Measurements from ENCODE around the gene SGCE.

Gene SGCE

GRCh38 chr7:94660006-94660405 lies 4.1 kb upstream of the SGCE start:
- DNase-seq (ENCODE audit: low read depth in 2 of 2) = no peak

GRCh38 chr7:94658826-94659225 lies 2.9 kb upstream of the SGCE start:
- DNase-seq (ENCODE audit: low read depth in 2 of 2) = no peak

- DNase-seq (ENCODE audit: low read depth in 2 of 2) = peak; percentile 86 to 90
Measured at GRCh38 chr7:94657771-94658693, 2.1 kb upstream of the SGCE start.

GRCh38 chr7:94656925-94657731 lies 1.2 kb upstream of the SGCE start:
- DNase-seq (ENCODE audit: low read depth in 2 of 2) = no peak

DNA sequence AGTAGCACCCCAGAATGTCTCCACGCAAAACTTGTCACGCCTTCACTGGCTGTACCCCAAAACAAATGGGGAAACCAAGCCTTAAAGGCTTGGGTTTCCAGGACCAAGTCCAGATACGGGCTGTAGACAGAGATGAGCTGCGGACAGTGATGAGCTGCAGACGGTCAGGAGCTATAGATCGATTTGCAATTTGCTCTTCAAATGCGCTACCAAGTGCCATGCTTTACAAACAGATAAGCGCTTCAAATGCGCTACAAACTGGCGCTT lies 658 bp upstream of the SGCE start:
- no peak for DNase-seq (ENCODE audit: low read depth in 2 of 2)

GRCh38 chr7:94655126-94655847 lies 646 bp downstream of the SGCE start:
- no peak for DNase-seq (ENCODE audit: low read depth in 2 of 2)

DNA sequence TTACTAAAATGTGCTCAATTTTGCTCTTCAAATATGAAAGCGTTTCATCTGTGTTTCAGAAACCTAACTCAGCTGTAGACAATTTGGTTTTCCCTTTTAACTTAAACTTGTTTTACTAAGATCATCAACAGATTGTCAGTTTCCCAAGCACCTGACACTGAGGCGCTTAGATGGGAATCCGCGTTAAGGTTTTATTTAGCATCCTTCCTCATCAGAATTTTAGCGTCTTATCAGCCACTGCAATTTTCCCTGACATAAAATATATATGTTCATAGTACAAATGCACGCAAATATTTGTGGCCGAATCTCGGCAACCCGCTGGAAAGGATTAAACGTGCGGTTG lies 1.2 kb downstream of the SGCE start:
- no peak for DNase-seq (ENCODE audit: low read depth in 2 of 2)

- no peak for DNase-seq (ENCODE audit: low read depth in 2 of 2)
Measured at GRCh38 chr7:94650147-94651051, 5.5 kb downstream of the SGCE start.

DNA sequence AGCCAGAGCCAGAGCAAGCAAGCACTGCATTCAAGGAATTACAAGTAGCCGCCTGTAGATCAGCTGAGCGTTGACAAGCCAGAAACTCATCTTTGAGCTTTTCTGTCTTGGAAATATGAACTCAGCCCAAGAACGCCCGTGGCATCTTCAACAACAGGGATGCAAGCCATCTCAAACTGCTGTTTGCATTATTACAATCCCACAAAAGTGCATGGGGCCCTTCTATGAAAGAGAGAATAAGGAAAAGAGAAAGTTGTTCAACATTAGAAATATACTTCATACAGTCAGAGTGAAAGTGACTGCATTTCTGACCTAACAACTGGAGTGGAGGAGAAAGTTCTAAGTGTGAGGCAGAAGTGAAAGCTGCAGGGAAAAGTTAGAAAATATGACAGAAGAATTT lies 6.5 kb downstream of the SGCE start:
- no peak for DNase-seq (ENCODE audit: low read depth in 2 of 2)

DNA sequence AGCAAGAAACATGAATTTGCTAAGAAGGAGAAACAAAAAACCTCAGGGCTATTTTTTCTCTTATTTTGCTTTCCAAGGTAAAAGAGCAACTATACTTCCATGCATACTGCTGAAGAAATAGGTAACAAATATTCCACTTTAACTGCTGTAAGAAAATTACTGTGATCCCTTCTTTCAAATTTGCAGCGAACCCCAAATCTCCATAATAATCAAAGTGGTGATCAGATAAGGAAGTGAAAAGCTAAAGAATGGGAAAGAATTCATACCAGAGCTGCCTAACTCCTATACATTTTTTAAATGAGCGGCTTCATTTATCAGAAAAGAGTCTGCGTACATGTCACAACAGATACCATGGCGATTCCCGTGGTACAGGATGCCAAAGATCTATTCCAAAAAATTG lies 7.2 kb downstream of the SGCE start:
- DNase-seq (ENCODE audit: low read depth in 2 of 2) = no peak

- no peak for DNase-seq (ENCODE audit: low read depth in 2 of 2)
Measured at GRCh38 chr7:94647295-94647694, 8.6 kb downstream of the SGCE start.

DNA sequence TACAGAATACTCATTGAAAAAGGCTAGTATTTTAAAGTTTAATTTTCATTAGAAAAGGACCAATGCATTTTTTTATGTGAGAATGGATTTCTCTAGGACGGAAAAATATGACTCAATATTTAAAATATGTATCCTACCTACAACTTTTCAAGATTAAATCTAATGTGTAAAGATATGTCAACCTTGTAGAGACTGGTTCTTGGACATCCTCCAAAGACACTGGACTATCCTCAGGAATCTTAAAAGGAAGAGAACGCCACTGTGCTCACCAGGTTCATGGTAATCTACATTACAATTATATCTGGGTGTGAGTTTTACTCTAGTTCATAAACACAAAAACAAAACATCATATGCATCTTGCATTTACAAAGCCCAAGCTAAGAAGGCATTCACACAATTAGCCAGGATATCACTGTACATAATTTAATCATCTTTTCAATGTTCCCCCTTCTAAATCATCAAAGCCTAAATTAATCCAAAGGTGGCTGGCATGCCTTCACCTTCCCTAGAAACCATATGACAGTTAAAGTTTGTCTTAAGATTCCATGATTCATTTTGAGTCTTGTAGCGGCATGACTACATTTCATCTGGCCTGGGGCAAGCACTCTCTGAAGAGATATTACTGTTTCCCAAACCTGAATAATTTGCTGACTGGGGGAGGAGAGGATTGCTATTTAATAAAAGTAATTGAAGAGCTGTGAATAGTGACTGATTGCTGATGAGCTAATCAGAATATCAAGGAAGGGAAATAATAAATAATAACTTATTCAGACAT lies 12.0 kb downstream of the SGCE start:
- DNase-seq (ENCODE audit: low read depth in 2 of 2) = no peak

- DNase-seq (ENCODE audit: low read depth in 2 of 2) = no peak
Measured at GRCh38 chr7:94642838-94643653, 12.9 kb downstream of the SGCE start.

DNA sequence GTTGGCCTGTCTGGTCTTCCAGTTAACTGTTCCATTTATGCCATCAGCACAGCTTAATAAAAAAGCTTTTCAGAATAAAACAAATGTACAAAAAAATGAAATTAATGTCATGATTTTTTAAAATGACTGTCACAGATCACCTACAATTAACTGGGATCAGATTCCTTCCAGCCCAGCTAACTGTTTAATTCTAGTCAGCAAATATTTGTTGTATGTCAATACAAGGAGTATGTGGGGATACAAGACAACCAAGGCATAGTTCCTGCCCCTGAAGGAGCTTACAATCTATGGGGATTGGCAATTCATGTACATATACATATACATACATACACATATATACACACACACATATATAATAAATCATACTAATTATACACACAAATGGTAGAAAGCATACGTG lies 16.5 kb downstream of the SGCE start:
- DNase-seq (ENCODE audit: low read depth in 2 of 2) = no peak

DNA sequence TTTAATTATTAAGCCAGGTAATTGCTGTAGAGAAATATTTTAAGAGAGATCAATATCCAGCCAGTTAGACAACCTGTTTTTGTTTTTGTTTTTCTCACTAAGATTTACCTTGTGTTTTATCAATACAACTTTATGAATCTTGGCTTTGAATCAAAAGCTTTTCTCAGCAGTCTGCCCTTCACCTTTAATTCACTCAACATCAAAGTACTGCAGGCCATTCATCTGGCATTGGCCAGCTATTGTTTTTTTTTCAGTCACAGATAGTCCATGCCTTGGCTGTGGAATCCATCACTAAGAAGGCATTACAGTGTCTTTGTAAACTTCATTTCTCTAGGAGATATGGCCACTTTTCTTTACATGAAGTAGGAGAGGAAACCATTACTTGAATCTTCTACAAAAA lies 20.2 kb downstream of the SGCE start:
- DNase-seq (ENCODE audit: low read depth in 2 of 2) = no peak

DNA sequence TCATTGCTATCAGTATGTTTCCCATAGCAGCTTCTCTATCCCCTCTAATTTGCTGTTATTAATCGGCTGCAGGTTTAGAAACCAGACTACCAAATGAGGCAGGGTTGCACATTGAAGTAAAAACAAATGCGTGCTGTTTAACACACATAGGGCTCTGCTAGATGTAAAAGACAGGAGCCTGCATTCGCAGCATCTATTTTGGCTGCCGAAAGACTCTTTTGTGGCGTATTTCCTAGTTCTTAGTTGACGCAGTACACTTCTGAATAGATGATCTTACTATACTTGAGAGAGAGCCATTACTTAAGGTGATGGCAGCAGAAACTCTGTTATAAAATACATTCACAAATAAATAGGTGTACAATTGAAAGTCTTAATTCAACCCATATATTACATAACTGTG lies 21.4 kb downstream of the SGCE start:
- DNase-seq (ENCODE audit: low read depth in 2 of 2) = no peak

GRCh38 chr7:94633687-94634086 lies 22.2 kb downstream of the SGCE start:
- DNase-seq (ENCODE audit: low read depth in 2 of 2) = no peak

- no peak for DNase-seq (ENCODE audit: low read depth in 2 of 2)
Measured at GRCh38 chr7:94633014-94633341, 23.0 kb downstream of the SGCE start.

- DNase-seq (ENCODE audit: low read depth in 2 of 2) = no peak
Measured at GRCh38 chr7:94632338-94633013, 23.5 kb downstream of the SGCE start.

DNA sequence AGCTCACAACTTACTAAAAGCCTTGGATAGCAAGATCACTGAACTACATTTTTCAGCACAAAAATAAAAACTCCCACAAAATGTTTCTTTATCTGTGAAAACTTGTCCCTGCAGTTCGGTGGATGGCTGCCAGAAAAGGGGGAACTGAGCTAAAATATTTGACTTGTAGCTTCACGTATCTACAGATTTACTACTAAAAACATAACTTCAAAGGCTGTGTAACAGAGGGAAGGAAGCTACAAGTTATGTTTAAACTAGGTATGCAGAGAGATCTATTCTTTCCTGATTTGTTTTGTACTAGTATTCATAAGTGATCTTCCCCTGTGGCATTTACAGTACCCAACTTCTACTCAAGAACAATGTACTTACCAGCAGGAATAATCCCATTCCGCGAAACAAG lies 25.1 kb downstream of the SGCE start:
- DNase-seq (ENCODE audit: low read depth in 2 of 2) = no peak

All from stimulated activated CD4-positive, alpha-beta T cell treated with anti-CD3 and anti-CD28 coated beads, Interleukin-1b, Interleukin-23, amount 100 ng/mL, for 1 hour (primary cell).